T-helper 1 cell treated with Interleukin-12 subunit alpha and Interleukin-12 subunit beta and Interleukin-4 antibody, amounts not matched to agents 30 ng/mL and 1 ng/mL, for 36 hours (primary cell): Measurements from ENCODE around the gene ADRM1. TPM values are rescaled to one million over a fixed set of nuclear protein-coding genes. Genes with fewer than 3 reads are reported as not detected.

Experiments
- intact Hi-C: fragments of 100-400 bp; cut with micrococcal nuclease; formaldehyde crosslinking; loops from one replicate; pipeline ENCODE4 v1.15.1; 2024
- total RNA-seq: library from RNA; stranded (reverse); gene quantifications from 2 replicates; pipeline ENCODE4 v1.2.3, GENCODE V29; 2022

ADRM1 gene
- total RNA-seq, 1 donor from 2014 or later: 123 TPM

- intact Hi-C loops: no loop called here
Measured at GRCh38 chr20:62354031-62354808, 51.4 kb downstream of the ADRM1 start.

GRCh38 chr20:62354811-62355341, 52.1 kb downstream of the ADRM1 start:
- intact Hi-C loops: no loop called here

GRCh38 chr20:62355516-62355877, 52.7 kb downstream of the ADRM1 start:
- intact Hi-C loops: no loop called here

GRCh38 chr20:62355878-62356588, 53.2 kb downstream of the ADRM1 start:
- intact Hi-C loops: no loop called here

GRCh38 chr20:62356589-62357186, 53.9 kb downstream of the ADRM1 start:
- intact Hi-C loops: no loop called here

GRCh38 chr20:62357187-62357667, 54.4 kb downstream of the ADRM1 start:
- intact Hi-C loops: no loop called here

- intact Hi-C loops: no loop called here
Measured at GRCh38 chr20:62357681-62358080, 54.9 kb downstream of the ADRM1 start.

Other genes starting within 250 kb of the ADRM1 start
- 23.2 and 28.4 TPM in 2 replicates for gene TAF4, start 237.1 kb upstream of the ADRM1 start, total RNA-seq
- gene LSM14B, start 180.5 kb upstream of the ADRM1 start, total RNA-seq: 31.4 and 33.2 TPM in 2 replicates
- gene PSMA7, start 159.6 kb upstream of the ADRM1 start, total RNA-seq: 330 and 342 TPM in 2 replicates
- 19.7 and 20.4 TPM in 2 replicates for gene SS18L1, start 159.2 kb upstream of the ADRM1 start, total RNA-seq
- 38.6 and 42.1 TPM in 2 replicates for gene MTG2, start 120.0 kb upstream of the ADRM1 start, total RNA-seq
- gene HRH3, start 82.7 kb upstream of the ADRM1 start, total RNA-seq: not detected in 2 replicates
- gene OSBPL2, start 64.5 kb upstream of the ADRM1 start, total RNA-seq: 37.9 and 44.7 TPM in 2 replicates
- gene LAMA5, start 64.3 kb downstream of the ADRM1 start, total RNA-seq: 0.76 and 1.3 TPM in 2 replicates
- 1,610 and 1,637 TPM in 2 replicates for gene RPS21, start 84.1 kb downstream of the ADRM1 start, total RNA-seq
- gene CABLES2, start 104.3 kb downstream of the ADRM1 start, total RNA-seq: 18.2 and 18.8 TPM in 2 replicates
- gene RBBP8NL, start 124.5 kb downstream of the ADRM1 start, total RNA-seq: not detected in 2 replicates
- not detected in 2 replicates for gene GATA5, start 173.0 kb downstream of the ADRM1 start, total RNA-seq